Loucy (cell line): ENCODE results near the gene GOLGA7B.
"Not testable (repeated sequence)": the region's sequence is repeated elsewhere in the genome, so short reads cannot be mapped to it uniquely, and the experiment has no call there.

Source experiments
- EZH2phosphoT487 ChIP-seq: fragments of 200-600 bp; IDR thresholded peaks from 2 replicates; pipeline ENCODE4 v1.6.1; 2018; ENCODE audit warnings: antibody characterized with exemption, mild to moderate bottlenecking, moderate library complexity, borderline replicate concordance
- TF ChIP-seq, protein P1 (sequence below): fragments of 200-600 bp; sonication (generic); conservative IDR thresholded peaks from 2 replicates; pipeline ENCODE4 v1.5.1; 2014; ENCODE audit warnings: mild to moderate bottlenecking, antibody characterized with exemption, low read length

DNA sequence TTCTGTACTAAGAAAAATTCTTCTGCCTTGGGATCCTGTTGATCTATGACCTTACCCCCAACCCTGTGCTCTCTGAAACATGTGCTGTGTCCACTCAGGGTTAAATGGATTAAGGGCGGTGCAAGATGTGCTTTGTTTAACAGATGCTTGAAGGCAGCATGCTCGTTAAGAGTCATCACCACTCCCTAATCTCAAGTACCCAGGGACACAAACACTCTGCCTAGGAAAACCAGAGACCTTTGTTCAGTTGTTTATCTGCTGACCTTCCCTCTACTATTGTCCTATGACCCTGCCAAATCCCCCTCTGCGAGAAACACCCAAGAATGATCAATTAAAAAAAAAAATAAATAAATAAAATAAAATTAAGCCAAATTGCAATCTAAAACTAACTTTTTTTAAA, 7.5 kb upstream of the GOLGA7B start:
- TF ChIP-seq, protein P1, sequence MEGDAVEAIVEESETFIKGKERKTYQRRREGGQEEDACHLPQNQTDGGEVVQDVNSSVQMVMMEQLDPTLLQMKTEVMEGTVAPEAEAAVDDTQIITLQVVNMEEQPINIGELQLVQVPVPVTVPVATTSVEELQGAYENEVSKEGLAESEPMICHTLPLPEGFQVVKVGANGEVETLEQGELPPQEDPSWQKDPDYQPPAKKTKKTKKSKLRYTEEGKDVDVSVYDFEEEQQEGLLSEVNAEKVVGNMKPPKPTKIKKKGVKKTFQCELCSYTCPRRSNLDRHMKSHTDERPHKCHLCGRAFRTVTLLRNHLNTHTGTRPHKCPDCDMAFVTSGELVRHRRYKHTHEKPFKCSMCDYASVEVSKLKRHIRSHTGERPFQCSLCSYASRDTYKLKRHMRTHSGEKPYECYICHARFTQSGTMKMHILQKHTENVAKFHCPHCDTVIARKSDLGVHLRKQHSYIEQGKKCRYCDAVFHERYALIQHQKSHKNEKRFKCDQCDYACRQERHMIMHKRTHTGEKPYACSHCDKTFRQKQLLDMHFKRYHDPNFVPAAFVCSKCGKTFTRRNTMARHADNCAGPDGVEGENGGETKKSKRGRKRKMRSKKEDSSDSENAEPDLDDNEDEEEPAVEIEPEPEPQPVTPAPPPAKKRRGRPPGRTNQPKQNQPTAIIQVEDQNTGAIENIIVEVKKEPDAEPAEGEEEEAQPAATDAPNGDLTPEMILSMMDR, result not testable (repeated sequence)
- not testable (repeated sequence) for TF ChIP-seq EZH2phosphoT487
